Psoas muscle (tissue), 8 donors: ENCODE measurements around the gene RIMS3. TPM values are rescaled to one million over a fixed set of nuclear protein-coding genes. Genes with fewer than 3 reads are reported as not detected.

Source experiments
- ATAC-seq, 4 donors: fragments of 200-7000 bp; cut with Tn5 transposase; one replicate each; pipeline ENCODE4 v1.9.1; 2020; ENCODE audit warnings: moderate library complexity in 3 of 4, mild to moderate bottlenecking in 2 of 4
- DNase-seq, 2 donors: peaks; one replicate each; pipeline ENCODE4 v3.0.0-alpha.2; 2020
- H3K27ac ChIP-seq: fragments of 200-600 bp; one replicate; pipeline ENCODE4 v1.8.0; 2022
- H3K27me3 ChIP-seq, 3 donors: fragments of 200-600 bp in 1 of 3; one replicate each; pipeline versions ENCODE4 v1.6.1 to v1.8.0; 2013 to 2022; ENCODE audit warnings: low read length in 2 of 3, mild to moderate bottlenecking in 2 of 3, moderate library complexity in 1 of 3; ENCODE audit not compliant: insufficient read depth in 3 of 3
- H3K36me3 ChIP-seq, 2 donors: fragments of 200-600 bp in 1 of 2; one replicate each; pipeline versions ENCODE4 v1.6.1 to v1.8.0; 2013 to 2022; ENCODE audit warnings: low read depth in 1 of 2, mild to moderate bottlenecking in 1 of 2, moderate library complexity in 1 of 2; ENCODE audit not compliant: insufficient read depth in 1 of 2
- H3K4me1 ChIP-seq: fragments of 200-600 bp; one replicate; pipeline ENCODE4 v1.8.0; 2022
- H3K4me3 ChIP-seq: fragments of 200-600 bp; one replicate; pipeline ENCODE4 v1.8.0; 2022; ENCODE audit warnings: mild to moderate bottlenecking
- H3K9me3 ChIP-seq: fragments of 200-600 bp; one replicate; pipeline ENCODE4 v1.8.0; 2022
- WGBS, 3 donors: extraction: QIAGEN DNeasy Blood & Tissue Kit; methylation state at CpG; one replicate each; pipeline versions ENCODE4 v1.1.6 to v1.1.7; 2013; 5-methylcytosine and 5-hydroxymethylcytosine counted together
- intact Hi-C, 2 donors: fragments of 100-400 bp; cut with DNase I; formaldehyde crosslinking; loops; one replicate each; pipeline versions ENCODE4 v1.11.0 to v1.14.2; 2022
- polyA plus RNA-seq, 3 donors: library from polyadenylated mRNA; stranded (reverse); fragments of 200-250 nt; gene quantifications; one replicate each; pipeline ENCODE4 v1.2.3, GENCODE V29; 2013
- total RNA-seq, 4 donors: library from RNA; stranded (reverse); fragmentation: NEBNext Ultra II Directional in 2 of 4; extraction: Animal tissue kit (Norgen Biotek cat#: 25700) in 2 of 4; gene quantifications; one replicate each; pipeline versions ENCODE4 v1.2.1 to v1.2.4, GENCODE V29; 2021 to 2023
- TF ChIP-seq, protein P1 (sequence below): fragments of 200-600 bp; IDR thresholded peaks from one replicate; pipeline ENCODE4 v1.8.0; 2022; ENCODE audit warnings: antibody characterized with exemption
- donor health status: healthy with polysubstance abuse.
- donor health status: DM: no; HTN: no; CAD: no; lungs with moderate emphysema.
- donor health status: Bipolar disorder and iron deficiency.
- donor health status: healthy.
- donor health status: DM: yes; HTN: yes; CAD: no.
- donor health status: DM: no; HTN: no; CAD: no.
- donor health status: DM: no; HTN: no; CAD: no.
- donor health status: DM: yes; HTN: yes; CAD: no.

RIMS3 gene
- total and polyA plus RNA-seq, 7 donors: 0.07 to 0.42 (median 0.31) TPM

- Histone ChIP-seq H3K27me3 (no peaks in the 10 kb centered on the region), H3K4me3 (no peak overlapping the region), H3K4me1 (peaks cover 5% of the 10 kb centered on the region), H3K36me3 (no peaks in the 10 kb centered on the region), H3K27ac (no peak overlapping the region), H3K9me3 (no peaks in the 10 kb centered on the region)
- WGBS, 3 donors: 43 to 48% (median 46%) methylated on average over 6 of the region's 6 CpGs
- TF ChIP-seq, protein P1, sequence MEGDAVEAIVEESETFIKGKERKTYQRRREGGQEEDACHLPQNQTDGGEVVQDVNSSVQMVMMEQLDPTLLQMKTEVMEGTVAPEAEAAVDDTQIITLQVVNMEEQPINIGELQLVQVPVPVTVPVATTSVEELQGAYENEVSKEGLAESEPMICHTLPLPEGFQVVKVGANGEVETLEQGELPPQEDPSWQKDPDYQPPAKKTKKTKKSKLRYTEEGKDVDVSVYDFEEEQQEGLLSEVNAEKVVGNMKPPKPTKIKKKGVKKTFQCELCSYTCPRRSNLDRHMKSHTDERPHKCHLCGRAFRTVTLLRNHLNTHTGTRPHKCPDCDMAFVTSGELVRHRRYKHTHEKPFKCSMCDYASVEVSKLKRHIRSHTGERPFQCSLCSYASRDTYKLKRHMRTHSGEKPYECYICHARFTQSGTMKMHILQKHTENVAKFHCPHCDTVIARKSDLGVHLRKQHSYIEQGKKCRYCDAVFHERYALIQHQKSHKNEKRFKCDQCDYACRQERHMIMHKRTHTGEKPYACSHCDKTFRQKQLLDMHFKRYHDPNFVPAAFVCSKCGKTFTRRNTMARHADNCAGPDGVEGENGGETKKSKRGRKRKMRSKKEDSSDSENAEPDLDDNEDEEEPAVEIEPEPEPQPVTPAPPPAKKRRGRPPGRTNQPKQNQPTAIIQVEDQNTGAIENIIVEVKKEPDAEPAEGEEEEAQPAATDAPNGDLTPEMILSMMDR: no peak
- intact Hi-C loops: no loop called here
- DNase-seq (no peak), ATAC-seq (no peak)
These were observed 73.2 kb downstream of the RIMS3 start for GRCh38 chr1:40592107-40592803.

DNA sequence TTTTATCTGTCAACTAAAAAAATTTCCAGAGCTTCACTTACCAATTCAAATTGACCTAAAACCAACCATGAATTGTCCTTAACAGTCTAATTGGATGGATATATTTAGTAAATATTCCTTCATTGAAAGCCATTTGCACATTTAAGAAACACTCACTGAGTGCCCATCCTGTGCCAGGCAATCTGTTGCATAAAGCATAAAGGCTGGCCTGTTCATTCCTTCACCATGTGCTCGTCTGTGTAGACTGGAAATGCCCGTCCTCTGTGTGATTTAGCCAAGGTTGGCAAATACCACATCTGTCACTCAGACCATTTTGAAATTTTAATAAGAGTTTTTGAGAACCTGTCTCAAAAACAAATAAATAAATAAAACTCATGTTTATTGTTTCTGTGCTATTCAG is 76.9 kb downstream of the RIMS3 start:
- Histone ChIP-seq H3K27ac (no peak overlapping the region), H3K4me3 (no peak overlapping the region), H3K4me1 (peaks cover 3% of the 10 kb centered on the region), H3K36me3 (no peaks in the 10 kb centered on the region), H3K9me3 (no peaks in the 10 kb centered on the region), H3K27me3 (no peaks in the 10 kb centered on the region)
- ATAC-seq (no peak), DNase-seq (no peak)
- TF ChIP-seq, protein P1: no peak
- 59 to 61% (median 60%) methylated on average over 2 of the region's 2 CpGs for WGBS, 3 donors
- intact Hi-C loops: no loop called here

GRCh38 chr1:40583980-40584379 is 81.5 kb downstream of the RIMS3 start:
- Histone ChIP-seq H3K9me3 (no peaks in the 10 kb centered on the region), H3K36me3 (no peaks in the 10 kb centered on the region), H3K27me3 (no peaks in the 10 kb centered on the region), H3K4me1 (no peaks in the 10 kb centered on the region), H3K27ac (no peak overlapping the region), H3K4me3 (no peak overlapping the region)
- TF ChIP-seq, protein P1: no peak
- intact Hi-C loops: no loop called here
- WGBS, 3 donors: 66 to 81% (median 77%) methylated on average over 6 of the region's 6 CpGs
- DNase-seq (no peak), ATAC-seq (no peak)

DNA sequence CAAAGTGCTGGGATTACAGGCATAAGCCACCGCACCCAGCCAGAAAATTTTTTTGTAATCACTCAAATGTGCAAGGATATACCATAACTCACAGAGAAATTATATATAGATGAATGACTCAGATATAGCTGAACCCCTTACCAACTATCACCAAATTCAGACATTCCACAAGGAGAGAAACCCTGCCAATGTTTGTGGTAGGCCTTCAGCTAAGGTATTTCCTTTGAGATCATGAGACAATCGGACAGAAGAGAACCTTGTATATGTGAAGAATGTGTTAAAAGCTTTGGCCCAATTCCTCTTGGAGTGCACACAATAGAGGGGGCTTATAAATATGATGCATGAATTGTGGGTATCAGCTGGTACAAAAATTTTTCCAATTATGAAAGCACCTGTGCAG is 83.4 kb downstream of the RIMS3 start:
- WGBS, 3 donors: 90 to 97% (median 91%) methylated on average over 2 of the region's 2 CpGs

More for the DNA sequence above, 83.4 kb downstream of the RIMS3 start:
- no peak for ATAC-seq
- Histone ChIP-seq H3K36me3 (no peaks in the 10 kb centered on the region), H3K4me3 (no peak overlapping the region), H3K4me1 (no peaks in the 10 kb centered on the region), H3K27me3 (no peaks in the 10 kb centered on the region), H3K27ac (no peak overlapping the region), H3K9me3 (no peaks in the 10 kb centered on the region)
- TF ChIP-seq, protein P1: no peak
- intact Hi-C loops: no loop called here
- no peak for DNase-seq
